Stimulated activated CD8-positive, alpha-beta memory T cell treated with anti-CD3 and anti-CD28 coated beads, Interleukin-4, amount 100 ng/mL, for 1 hour (primary cell): ENCODE results near the gene CCR5AS.
"Not testable (repeated sequence)": the region's sequence is repeated elsewhere in the genome, so short reads cannot be mapped to it uniquely, and the experiment has no call there.

ENCODE experiments used
- DNase-seq, 2 donors: peaks; one replicate each; pipeline ENCODE4 v3.0.0-alpha.2; 2020; ENCODE audit warnings: low read depth in 2 of 2, low spot score in 1 of 2

Gene CCR5AS

DNA sequence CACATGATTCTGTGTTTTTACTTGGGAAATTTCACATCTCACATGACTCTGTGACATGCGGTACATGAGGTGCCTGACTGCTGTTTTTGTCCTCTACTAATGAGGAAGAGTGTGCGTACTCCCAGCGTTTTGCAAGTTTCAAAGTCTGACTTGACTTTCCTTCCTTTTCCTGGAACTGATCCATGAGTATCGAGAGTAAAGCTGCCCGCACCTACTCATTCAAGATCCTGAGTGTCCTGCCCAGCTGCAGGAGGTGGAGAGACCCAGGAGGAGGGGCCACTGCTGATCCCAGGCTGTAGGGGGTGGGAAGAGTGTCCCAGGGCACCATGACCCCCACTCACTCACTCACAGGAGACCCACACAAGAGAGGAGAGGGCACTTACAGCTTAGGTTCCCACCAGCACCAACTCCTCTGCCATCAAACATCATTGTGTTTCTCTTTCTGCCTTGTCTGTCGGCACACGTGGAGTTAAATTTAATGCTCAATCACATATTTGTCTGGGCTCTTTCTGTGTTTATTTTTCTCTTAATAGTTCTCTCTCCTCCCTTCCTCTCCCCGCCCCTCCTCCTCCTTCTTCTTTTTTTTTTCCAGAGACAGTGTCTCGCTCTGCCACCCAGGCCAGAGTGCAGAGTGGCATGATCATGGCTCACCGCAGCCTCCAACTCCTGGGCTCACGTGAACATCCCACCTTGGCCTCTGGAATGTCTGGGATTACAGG, 1.4 kb downstream of the CCR5AS start:
- DNase-seq: no peak

DNA sequence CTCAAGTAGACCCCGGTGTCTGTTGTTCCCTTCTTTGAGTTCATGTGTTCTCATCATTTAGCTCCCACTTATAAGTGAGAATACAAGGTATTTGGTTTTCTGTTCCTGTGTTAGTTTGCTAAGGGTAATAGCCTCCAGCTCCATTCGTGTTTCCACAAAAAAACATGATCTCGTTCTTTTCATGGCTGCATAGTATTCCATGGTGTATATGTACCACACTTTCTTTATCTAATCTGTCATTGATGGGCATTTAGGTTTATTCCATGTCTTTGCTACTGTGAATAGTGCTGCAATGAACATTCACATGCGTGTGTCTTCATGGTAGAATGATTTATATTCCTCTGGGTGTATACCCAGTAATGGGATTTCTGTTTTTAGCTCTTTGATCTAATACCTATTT, 4.0 kb downstream of the CCR5AS start:
- DNase-seq: not testable (repeated sequence)

DNA sequence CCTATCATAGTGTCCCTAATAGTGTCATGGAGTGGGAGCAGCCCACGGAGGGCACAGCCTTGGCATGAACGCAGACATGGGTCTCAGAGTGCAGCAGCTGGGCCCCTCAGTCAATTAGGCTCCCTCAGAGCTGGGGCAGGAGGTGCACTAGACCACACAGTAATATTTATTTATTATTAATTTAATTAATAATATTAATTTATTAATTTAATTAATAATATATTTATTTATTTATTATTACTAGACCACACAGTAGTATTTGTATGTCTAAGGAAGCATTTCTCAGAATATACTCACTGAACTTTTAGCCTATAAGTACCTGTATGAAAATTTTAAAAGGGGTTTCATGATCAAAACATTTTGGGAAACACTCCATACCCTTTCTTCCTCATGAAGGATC, 5.3 kb downstream of the CCR5AS start:
- no peak for DNase-seq

DNA sequence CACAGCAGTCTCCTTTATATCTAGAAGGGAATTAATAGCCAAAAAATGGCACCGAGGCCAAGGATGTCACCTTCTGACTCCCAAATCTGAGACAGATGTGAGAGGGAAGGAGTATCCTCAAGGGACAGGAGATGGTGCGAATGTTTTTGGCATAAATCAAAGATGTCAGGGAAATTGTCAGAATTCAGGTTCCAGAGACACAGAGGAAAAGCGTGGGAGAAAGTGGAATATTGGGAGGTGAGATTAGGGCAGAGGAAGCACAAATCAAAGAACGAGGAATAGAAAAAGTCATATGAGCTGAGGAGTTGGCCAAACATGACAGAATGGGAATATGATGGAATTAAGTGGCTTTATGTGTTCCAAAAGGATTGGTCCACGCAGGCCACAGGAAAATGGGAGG, 6.0 kb downstream of the CCR5AS start:
- DNase-seq: no peak

DNA sequence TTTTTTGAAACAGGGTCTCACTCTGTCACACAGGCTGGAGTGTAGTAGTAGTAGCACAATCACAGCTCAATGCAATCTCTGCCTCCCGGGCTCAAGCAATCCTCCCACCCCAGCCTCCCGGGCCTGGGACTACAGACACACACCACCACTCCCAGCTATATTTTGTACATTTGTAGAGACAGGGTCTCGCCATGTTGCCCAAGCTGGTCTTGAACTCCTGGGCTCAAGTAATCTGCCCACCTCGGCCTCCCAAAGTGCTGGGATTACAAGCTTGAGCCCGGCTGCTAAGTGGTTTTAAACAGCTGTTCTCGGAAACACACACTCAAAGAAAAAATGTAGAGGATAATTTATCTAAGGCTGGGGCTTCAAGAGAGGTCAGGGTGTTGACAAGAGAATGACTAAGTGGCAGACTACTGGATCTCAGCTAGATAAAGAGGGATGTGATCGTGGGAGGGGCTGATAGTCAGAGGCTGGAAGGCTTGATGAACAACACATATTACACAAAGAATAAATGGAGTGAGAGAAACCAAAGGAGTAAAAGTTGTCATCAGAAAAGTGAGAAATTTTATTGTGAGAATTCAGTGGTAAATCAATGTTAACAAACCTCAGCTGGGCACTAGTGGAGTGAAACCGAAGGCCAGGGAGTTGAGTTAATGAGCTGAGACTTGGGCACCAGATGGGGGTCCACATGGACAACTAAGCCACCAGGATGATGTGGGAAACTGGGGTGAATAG, 6.7 kb downstream of the CCR5AS start:
- no peak for DNase-seq

DNA sequence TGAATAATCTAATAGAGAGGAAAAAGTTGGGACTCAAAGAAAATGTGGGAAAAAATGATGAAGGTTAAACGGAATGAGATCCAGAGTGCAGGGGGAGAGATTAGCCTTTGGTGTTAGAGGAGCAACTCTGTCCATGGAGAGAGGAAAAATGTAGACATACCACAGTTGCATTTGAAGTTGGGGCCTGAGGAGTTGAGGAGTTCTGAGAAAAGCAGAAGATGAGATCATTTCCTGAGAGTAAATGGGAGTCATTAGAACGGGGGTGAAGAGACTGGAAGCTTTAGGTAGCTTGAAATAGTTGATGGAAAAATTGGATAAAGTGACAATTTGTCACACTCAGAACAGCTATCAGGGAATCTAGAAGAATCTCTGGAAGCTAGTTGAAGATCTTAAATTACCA, 7.3 kb downstream of the CCR5AS start:
- DNase-seq: no peak

DNA sequence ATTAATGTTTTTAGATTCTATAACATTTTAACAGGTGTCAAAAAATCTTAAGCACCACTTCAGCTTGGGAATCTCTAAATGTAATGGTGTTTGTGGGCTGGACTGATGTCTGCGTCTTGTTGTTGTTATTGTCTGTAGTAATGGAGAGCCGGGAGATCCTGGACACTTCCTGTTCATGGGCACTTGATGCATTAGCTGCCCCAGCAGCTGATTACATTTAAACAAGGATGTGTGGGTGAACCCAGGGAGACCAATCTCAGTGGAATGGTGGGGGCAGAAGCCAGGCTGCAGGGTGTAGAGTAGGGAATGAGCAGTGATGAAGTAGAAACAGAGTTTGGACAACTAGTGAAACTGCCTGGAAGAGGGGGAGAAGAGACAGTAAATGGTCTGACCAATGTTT, 7.8 kb downstream of the CCR5AS start:
- no peak for DNase-seq

DNA sequence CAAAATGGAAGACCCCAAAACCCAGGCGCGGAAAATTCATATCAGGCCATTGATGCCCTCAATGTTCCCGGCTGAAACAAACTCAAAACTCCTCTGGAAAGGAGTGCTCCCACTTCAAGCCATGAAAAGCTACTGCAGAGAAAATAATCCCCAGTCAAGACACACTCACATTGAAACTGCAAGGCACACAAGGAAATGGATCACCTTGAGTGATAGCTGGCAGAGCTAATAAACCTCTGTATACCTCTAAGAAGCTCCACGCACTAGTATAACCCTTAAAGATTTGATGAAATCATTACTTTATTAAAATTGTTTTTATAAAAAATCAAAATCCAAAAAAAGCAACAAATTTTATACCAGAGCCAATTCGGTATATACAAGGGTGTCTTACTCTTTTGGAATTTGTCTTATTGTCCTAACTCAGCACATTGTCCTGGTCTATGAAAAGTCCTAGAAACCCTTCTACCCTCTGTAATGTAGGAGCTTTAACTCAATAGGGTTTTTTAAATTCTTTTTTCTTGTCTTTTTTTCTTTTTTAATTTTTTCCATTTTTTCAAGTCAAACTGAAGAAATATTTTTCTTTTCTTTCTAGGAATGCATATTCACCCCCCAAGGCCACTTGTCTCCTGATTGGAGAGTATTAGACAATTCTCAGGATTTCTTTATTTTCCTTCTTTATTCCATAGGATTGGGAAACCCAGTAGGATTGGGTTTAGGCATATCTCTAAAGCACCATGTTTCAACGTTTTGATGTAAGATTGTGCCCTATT, 8.5 kb downstream of the CCR5AS start:
- no peak for DNase-seq

DNA sequence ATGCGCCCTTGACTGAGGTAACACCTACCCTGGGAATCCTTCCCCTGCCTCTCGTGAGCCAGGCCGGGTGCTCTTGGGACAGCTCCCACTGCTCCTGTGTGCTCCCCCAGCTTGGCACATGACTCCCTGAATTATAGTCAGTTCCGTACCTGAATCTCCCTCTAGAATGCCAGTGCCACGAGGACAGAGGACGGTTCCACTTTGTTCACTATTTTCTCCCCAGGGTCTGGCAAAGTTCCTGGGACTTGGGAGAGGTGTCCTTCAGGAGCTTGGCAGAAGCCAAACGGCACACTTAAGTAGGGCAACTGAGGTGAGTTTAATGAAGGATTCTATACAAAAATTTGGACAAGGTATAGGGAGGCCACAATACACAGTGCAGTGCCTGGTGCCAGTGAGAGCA, 9.8 kb downstream of the CCR5AS start:
- no peak for DNase-seq

DNA sequence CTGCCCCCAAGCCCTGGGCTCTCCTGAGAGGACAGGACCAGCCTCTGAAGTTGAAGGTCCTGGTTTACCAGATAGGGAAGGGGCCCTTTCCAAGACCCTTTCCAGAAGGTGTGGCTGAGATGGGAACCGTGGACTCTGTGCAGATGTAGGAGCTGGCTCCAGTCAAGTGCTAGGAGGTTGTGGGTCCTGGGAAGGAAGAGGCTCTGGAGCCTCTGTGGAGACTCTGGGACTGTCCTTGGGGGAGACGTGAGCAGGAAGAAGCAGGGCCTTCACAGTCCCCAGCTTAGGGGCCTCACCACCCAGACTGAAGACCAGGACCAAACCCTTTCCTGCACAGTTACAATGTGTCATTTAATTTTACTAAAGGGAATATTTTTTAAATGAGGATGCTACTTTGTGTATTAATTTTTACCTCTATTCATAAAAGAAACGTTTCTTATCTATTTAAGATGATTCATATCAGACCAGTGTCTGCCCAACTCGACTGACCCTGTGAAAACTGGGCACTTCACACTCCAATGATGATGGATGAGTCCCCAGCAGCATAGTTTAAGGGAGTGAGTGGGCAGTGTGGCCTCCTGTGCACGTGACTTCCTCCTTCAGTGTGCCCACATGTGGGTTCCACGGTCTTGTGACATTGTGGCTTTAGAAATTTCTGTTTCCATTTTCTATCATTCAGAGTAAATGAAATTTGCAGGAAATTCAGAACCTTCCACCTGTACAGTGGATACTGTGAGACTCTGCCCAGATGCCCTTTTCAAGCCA, 10.9 kb downstream of the CCR5AS start:
- no peak for DNase-seq

DNA sequence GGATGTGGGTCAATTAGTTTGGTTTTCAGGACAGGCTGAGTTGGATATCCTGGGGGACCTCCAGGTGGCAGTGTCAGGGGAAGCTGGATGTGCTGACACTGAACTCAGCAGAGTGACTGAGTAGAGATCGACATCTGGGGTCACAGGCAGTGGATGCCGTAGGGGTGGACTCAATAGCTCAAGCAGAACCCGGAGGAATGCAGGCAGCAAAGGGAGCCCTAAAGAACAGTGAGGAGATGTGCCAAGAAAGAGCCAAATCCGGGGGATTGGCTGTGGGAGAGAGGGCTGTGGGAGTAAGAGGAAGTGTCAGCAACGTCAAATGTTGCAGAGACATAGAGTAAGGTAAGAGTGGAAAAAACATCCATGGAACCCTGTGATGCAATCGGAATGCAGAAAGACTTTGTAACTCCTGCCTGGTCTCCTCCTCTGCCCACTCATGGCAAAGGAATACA, 11.6 kb downstream of the CCR5AS start:
- DNase-seq: no peak

DNA sequence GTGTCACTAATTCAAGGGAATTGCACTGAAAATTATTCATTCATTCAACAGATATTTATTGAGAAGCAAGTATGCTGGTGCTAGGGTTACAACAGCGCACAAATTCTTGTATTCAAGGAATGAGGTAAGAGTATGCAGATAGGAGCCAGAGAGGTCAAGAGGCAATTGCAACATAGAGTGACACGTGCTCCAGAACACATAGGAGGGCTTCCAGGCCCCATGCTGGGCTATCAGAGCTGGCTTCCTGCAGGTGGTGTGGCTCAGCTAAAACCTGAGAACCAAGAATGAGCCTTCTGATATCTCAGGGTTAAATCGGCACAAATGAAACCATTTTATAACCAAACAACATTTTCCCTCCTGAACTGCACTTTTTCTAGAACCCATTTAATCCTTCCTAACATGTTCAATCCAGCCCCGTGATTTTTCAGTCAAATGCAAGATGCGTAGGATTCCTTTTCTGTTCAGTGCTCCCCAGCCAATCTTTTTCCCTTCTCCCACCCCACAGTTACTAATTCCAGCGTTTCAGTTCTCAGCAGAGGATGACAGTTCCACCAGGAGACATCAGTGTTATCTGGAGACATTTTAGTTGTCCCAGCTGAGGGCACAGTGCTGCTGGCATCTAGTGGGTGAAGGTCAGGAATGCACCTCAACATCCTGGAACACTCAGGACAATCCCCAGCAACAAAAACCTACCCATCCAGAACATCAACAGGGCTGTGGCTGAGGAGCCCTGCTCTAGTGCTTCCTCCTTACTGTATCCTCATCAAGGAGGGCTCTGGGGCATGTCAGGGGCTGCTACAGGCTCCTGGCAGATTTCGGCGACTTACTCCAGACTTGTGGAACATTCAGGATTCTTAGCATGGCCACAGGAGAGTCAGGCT, 13.1 kb downstream of the CCR5AS start:
- DNase-seq: no peak

DNA sequence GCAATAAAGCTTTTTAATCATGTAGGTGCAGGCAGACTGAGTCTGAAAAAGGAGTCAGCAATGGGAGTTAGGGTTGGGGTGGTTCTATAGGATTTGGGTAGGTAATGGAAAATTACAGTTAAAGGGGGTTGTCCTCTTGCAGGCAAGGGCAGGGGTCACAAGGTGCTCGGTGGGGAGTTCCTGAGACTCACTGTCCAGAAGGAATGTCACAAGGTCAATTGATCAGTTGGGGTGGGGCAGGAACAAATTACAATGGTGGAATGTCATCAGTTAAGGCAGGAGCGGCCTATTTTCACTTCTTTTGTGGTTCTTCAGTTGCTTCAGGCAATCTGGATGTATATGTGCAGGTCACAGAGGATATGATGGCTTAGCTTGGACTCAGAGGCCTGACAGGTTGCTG, 13.9 kb downstream of the CCR5AS start:
- no peak for DNase-seq

DNA sequence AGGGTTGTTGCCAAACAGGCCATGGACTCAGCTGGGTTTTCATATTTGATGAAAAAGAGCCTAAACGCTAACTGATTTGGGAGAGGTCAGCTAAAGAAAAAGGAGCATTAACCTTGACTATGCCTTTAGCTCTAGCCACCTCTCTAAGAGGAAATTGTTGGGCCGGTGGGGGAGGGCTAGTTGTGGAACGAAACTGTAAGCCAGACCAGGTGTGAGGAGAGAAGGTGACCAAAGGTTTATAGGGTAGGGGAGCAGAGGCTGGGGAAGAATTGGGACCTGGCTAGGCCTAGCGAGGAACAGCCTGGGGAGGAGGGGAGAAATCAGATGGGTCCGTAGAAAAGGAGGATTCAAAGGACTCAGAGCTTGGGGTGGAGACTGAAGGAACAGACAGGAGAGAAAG, 15.3 kb downstream of the CCR5AS start:
- DNase-seq: not testable (repeated sequence)

DNA sequence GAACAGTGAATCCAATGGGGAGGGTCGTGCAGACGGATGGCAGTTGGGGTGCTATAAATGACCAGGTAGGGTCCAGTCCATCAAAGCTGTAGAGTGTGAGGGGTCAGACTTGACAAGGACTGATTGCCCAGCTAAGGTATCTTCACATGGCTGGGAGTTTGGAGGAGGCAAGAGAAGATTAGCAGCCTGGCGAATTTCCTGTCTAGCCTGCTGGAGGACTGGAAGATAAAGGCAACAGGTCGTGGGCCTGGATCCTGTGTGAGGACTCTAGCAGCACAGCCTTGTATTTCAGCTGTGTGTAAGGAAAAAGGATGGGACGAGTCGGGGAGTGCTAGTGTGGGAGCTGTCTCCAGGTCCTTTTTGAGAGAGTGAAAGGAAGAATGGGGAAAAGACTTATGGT, 17.6 kb downstream of the CCR5AS start:
- DNase-seq: no peak

DNA sequence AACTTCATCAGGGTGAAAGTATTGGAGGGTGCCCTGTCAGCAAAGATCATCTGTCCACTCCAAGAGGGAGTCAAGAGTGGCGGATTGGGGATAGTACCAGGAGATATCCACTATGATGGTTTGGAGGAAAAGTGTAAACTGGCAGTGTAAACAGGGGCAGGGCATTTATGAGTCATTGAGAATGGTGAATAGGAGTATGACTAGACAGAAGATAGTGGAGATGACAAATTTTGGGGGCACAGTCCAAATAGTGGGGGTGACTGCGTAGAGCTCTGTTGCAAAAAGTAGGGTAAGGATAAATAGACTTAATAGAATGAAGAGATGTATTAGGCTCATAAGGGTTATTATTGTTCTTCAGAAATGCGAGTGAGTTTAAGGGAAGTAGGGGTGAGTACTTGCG, 18.0 kb downstream of the CCR5AS start:
- not testable (repeated sequence) for DNase-seq

DNA sequence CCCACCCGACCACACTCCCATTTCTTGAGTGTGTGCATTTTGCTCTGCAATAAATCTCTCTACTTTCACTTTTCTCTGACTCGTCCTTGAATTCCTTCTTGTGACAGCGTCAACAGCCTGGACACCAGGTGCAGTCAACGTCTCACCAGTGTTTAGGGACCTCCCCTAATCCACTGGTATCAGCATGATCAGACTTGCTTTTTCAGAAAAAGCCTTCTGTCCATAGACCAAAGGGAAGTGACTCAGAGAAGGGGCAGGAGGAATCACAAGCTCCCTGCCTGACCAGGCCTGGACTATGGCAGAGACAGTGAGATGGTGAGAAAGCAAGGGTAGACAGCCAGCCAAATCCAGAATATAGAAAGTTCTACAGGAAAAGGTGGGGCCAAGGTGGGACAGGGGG, 20.7 kb downstream of the CCR5AS start:
- DNase-seq: no peak

DNA sequence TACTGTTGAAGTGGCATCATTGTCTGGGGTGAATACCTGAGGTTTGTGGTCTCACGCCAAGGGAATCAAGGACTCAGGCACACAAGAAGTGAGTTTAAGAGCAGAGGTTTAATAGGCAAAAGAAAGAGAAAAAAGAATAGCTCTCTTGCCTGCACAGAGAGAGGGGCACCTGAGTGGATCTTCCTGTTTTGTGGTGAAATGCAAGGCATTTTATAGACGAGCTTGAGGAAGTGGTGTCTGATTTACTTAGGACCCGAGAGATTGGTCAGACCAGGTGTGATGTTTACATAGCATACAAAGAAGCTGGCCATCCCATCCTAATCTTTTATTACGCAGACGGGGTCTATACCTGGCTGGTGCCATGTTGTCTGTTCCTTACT, 22.9 kb downstream of the CCR5AS start:
- no peak for DNase-seq

DNA sequence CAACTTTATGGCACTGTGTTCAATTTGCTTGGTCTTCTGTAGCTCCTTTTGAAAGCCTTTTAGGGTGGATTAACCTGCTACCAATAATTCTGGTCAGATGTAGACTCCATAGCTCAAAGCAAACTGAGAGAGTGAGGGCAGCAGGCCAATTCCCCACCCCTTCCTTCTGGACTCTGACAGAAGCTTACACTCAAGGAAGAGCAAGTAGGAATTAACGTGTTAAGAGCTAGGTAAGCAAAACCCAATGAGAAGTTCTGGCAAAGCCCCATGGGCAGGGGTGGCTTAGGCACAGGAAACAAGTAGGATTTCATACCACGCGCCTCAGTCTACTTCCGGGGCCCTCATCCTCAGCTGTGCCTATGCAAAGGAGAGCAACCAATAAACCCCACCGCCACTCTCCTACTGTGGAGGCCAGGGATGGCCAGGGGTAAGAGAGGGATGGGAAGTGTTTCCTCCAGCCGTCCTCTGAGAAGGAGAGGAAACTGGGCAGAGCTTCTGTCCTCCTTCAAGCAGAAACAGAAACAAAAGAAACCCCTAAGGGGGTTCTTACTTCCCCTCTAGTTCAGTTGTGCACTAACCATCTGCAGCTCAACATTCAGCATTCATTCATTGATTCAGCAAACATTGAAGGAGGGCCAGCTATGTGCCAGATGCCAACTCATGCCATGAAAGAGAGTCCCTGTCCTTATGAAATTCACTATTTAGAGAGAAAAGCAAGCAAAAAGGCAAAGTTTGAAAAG, 23.5 kb downstream of the CCR5AS start:
- no peak for DNase-seq

DNA sequence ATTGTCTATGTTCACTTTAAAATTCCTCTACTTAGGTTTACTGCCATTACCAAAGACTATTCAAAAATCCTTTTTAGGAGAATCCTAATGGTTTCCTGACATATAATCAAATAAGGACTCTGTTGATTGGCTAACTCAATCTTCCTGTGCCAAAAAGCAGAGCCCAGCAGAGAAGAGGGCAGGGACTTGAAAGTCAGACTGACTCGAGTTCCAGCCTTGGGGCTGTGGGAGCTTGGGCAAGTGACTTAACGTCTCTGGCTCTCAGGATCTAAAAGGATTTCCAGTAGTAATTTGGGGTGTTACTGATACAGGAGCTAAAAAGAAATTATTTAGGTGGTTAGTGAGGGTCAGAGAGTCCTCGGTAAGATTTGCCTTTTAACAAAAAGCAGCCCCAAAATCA, 25.2 kb downstream of the CCR5AS start:
- no peak for DNase-seq
